Measurements from ENCODE around the gene MAPK10.

Gene MAPK10

GRCh38 chr4:86152454-86152853 is 207.4 kb downstream of the MAPK10 start:
- Histone ChIP-seq H3K36me3 (ENCODE audit: insufficient read depth) (no peaks in the 10 kb centered on the region), H3K9ac (no peak overlapping the region), H3K4me3 (IDR thresholded peaks at IDR 0.05; ENCODE audit: insufficient read depth, low read depth, low read length) (no peak overlapping the region), H3K4me2 (no peak overlapping the region), H3K4me1 (ENCODE audit: low read depth, poor library complexity, severe bottlenecking) (no peaks in the 10 kb centered on the region), H2AFZ (ENCODE audit: low read depth) (no peak overlapping the region), H3K27ac (no peak overlapping the region), H3K79me2 (ENCODE audit: insufficient read depth, low read depth) (no peaks in the 10 kb centered on the region), H3K27me3 (ENCODE audit: insufficient read depth, low read depth) (no peaks in the 10 kb centered on the region), H4K20me1 (ENCODE audit: insufficient read depth) (no peaks in the 10 kb centered on the region)
- TF ChIP-seq CTCF (conservative IDR thresholded peaks at IDR 0.05; ENCODE audit: low read depth, low read length) = no peak

GRCh38 chr4:86151196-86151595 is 208.7 kb downstream of the MAPK10 start:
- no peak overlapping the region for H3K4me3 ChIP-seq (IDR thresholded peaks at IDR 0.05; ENCODE audit: insufficient read depth, low read depth, low read length)
- no peak overlapping the region for H3K27ac ChIP-seq
- no peak overlapping the region for H2AFZ ChIP-seq (ENCODE audit: low read depth)
- no peak overlapping the region for H3K4me2 ChIP-seq
- H4K20me1 ChIP-seq (ENCODE audit: insufficient read depth) = no peaks in the 10 kb centered on the region
- no peaks in the 10 kb centered on the region for H3K27me3 ChIP-seq (ENCODE audit: insufficient read depth, low read depth)
- TF ChIP-seq CTCF (conservative IDR thresholded peaks at IDR 0.05; ENCODE audit: low read depth, low read length) = no peak
- H3K9ac ChIP-seq = no peak overlapping the region
- H3K36me3 ChIP-seq (ENCODE audit: insufficient read depth) = no peaks in the 10 kb centered on the region
- H3K79me2 ChIP-seq (ENCODE audit: insufficient read depth, low read depth) = no peaks in the 10 kb centered on the region
- no peaks in the 10 kb centered on the region for H3K4me1 ChIP-seq (ENCODE audit: low read depth, poor library complexity, severe bottlenecking)

- Histone ChIP-seq H3K27me3 (ENCODE audit: insufficient read depth, low read depth) (no peaks in the 10 kb centered on the region), H3K27ac (no peak overlapping the region), H3K79me2 (ENCODE audit: insufficient read depth, low read depth) (no peaks in the 10 kb centered on the region), H3K4me2 (no peak overlapping the region), H3K36me3 (ENCODE audit: insufficient read depth) (no peaks in the 10 kb centered on the region), H4K20me1 (ENCODE audit: insufficient read depth) (no peaks in the 10 kb centered on the region), H2AFZ (ENCODE audit: low read depth) (no peak overlapping the region), H3K9ac (no peak overlapping the region), H3K4me3 (IDR thresholded peaks at IDR 0.05; ENCODE audit: insufficient read depth, low read depth, low read length) (no peak overlapping the region), H3K4me1 (ENCODE audit: low read depth, poor library complexity, severe bottlenecking) (no peaks in the 10 kb centered on the region)
- no peak for TF ChIP-seq CTCF (conservative IDR thresholded peaks at IDR 0.05; ENCODE audit: low read depth, low read length)
Observed at GRCh38 chr4:86141161-86141560, 218.7 kb downstream of the MAPK10 start.

GRCh38 chr4:86132468-86132867 is 227.4 kb downstream of the MAPK10 start:
- Histone ChIP-seq H2AFZ (ENCODE audit: low read depth) (no peak overlapping the region), H3K27ac (no peak overlapping the region), H3K9ac (no peak overlapping the region), H3K4me3 (IDR thresholded peaks at IDR 0.05; ENCODE audit: insufficient read depth, low read depth, low read length) (no peak overlapping the region), H3K36me3 (ENCODE audit: insufficient read depth) (no peaks in the 10 kb centered on the region), H3K4me2 (no peak overlapping the region), H3K79me2 (ENCODE audit: insufficient read depth, low read depth) (no peaks in the 10 kb centered on the region), H3K4me1 (ENCODE audit: low read depth, poor library complexity, severe bottlenecking) (no peaks in the 10 kb centered on the region), H4K20me1 (ENCODE audit: insufficient read depth) (no peaks in the 10 kb centered on the region), H3K27me3 (ENCODE audit: insufficient read depth, low read depth) (no peaks in the 10 kb centered on the region)
- TF ChIP-seq CTCF (conservative IDR thresholded peaks at IDR 0.05; ENCODE audit: low read depth, low read length) = no peak

GRCh38 chr4:86131456-86131855 is 228.4 kb downstream of the MAPK10 start:
- Histone ChIP-seq H4K20me1 (ENCODE audit: insufficient read depth) (no peaks in the 10 kb centered on the region), H3K4me3 (IDR thresholded peaks at IDR 0.05; ENCODE audit: insufficient read depth, low read depth, low read length) (no peak overlapping the region), H2AFZ (ENCODE audit: low read depth) (no peak overlapping the region), H3K79me2 (ENCODE audit: insufficient read depth, low read depth) (no peaks in the 10 kb centered on the region), H3K4me2 (no peak overlapping the region), H3K36me3 (ENCODE audit: insufficient read depth) (no peaks in the 10 kb centered on the region), H3K9ac (no peak overlapping the region), H3K27me3 (ENCODE audit: insufficient read depth, low read depth) (no peaks in the 10 kb centered on the region), H3K4me1 (ENCODE audit: low read depth, poor library complexity, severe bottlenecking) (no peaks in the 10 kb centered on the region), H3K27ac (no peak overlapping the region)
- no peak for TF ChIP-seq CTCF (conservative IDR thresholded peaks at IDR 0.05; ENCODE audit: low read depth, low read length)
